HG03060 (cell line): Measurements from ENCODE around the gene C6orf58.
"Not testable (repeated sequence)": the region's sequence is repeated elsewhere in the genome, so short reads cannot be mapped to it uniquely, and the experiment has no call there.

ENCODE experiments used
- ATAC-seq: cut with Tn5 transposase; IDR thresholded peaks from one replicate; pipeline ENCODE4 v1.9.1; 2021; ENCODE audit warnings: low read depth, moderate number of reproducible peaks; ENCODE audit not compliant: unreplicated experiment

Gene C6orf58

GRCh38 chr6:127589135-127589534 lies 12.2 kb downstream of the C6orf58 start:
- ATAC-seq, result no peak

DNA sequence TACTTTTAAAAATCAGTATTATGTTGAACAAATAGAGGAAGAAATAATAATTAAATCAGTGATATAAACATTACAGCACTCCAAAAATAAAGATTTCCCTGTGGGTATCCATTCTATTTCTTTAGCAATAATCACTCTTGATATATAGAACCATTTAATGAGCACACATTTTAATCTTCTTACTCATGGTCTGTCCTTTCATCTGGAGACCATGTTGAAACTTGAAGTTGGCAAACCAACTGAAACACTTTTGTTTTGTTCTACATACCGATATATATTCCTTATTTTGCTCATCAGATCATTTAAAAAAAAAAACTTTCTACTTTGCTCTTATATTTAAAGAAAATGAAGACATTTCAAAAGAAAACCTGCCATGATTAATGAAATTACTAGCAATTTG lies 13.4 kb downstream of the C6orf58 start:
- ATAC-seq, result no peak

DNA sequence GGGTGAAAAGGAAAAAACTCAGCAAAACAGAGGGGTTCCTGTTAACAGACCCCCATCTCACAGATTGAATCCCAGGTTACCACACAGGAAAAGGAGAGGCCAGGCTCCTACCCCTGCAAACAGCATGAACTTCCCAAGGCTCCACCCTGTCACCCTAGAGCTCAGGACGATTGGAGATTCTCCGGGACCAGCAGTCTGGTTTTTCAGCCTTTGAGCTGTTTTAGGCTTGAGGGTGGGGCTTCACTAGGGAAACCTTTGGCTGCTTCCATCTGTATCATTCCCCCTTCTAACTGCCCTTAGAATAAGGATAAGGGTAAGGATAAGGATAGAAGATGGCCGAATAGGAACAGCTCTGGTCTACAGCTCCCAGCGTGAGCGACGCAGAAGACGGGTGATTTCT lies 16.0 kb downstream of the C6orf58 start:
- no peak for ATAC-seq

- not testable (repeated sequence) for ATAC-seq
Observed at GRCh38 chr6:127593456-127593855, 16.5 kb downstream of the C6orf58 start.

GRCh38 chr6:127606131-127606562 lies 29.2 kb downstream of the C6orf58 start:
- ATAC-seq, result no peak

- ATAC-seq, result no peak
Observed at GRCh38 chr6:127608554-127609270, 31.7 kb downstream of the C6orf58 start.

DNA sequence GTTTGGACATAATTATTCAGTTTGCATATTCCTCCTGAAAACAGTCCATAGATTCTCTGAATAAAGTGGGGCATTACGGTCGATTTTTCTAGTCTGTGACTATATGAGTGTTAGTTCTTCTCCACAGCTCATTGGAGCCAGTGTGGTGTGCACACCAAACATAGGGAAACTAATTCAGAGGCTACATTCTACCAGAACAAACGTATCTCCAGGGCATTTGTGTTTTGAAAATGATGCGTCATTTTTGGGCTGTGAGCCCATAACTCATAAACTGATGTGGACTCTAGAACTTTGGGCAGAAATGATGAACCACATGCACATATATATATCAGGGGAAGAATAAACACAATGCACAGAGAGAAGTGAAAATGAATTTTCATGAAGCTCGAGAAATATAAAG lies 41.8 kb downstream of the C6orf58 start:
- no peak for ATAC-seq

DNA sequence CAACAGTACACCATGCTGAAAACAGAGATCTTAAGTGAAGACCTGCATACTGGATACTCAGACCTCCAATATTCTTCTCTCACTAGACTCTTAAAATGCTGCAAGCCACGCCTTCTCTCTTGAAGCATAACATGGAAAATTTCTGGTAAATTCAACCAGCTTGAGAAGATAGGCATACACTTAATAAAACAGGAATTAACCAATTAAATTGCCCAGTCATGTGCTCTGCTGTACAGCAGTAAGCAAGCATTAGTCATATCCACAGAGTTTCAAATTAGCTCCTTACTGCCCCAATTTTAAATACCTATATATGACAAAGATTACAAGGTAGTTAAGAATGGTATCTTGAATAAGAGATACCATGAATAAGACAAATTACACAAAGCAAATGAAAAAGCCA lies 53.8 kb downstream of the C6orf58 start:
- no peak for ATAC-seq

- ATAC-seq, result no peak
Observed at GRCh38 chr6:127634178-127634577, 57.2 kb downstream of the C6orf58 start.

DNA sequence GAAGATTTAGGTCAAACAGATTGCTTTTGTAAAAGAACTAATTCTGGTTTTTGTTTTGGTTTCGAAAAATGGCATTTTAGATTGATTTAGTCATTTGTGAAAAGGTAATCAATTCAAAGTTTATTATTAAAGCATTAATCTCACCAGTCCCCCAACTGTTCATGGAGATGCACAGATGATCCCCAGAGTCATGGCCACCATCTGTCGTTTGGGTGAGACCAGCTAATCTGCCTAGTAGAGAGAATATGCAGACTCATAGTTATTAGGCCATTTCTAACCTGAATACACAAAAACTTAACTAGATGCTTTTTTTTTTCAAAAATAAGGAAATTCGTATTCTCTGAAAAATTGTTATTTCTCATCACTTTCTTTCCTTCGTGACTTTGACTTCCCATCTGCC lies 58.1 kb downstream of the C6orf58 start:
- ATAC-seq, result no peak

- no peak for ATAC-seq
Observed at GRCh38 chr6:127637830-127638409, 60.9 kb downstream of the C6orf58 start.
